Type B pancreatic cell (in vitro differentiated cells): ENCODE results near the gene CENPA. TPM values are rescaled to one million over a fixed set of nuclear protein-coding genes. Genes with fewer than 3 reads are reported as not detected.

Source experiments
- DNase-seq: peaks from one replicate; pipeline ENCODE4 v3.0.0; 2021; ENCODE audit warnings: mixed read lengths; ENCODE audit not compliant: unreplicated experiment; ENCODE audit errors: extremely low spot score
- H3K27ac Mint-ChIP-seq: 2 replicates; pipeline ENCODE4 v1.8.0; 2021; ENCODE audit warnings: mild to moderate bottlenecking, mixed read lengths
- H3K27me3 Mint-ChIP-seq: 2 replicates; pipeline ENCODE4 v1.8.0; 2021; ENCODE audit warnings: mixed read lengths
- H3K36me3 Mint-ChIP-seq: 2 replicates; pipeline ENCODE4 v1.8.0; 2021; ENCODE audit warnings: mixed read lengths
- H3K4me1 Mint-ChIP-seq: one replicate; pipeline ENCODE4 v1.8.0; 2021; ENCODE audit warnings: mixed read lengths; ENCODE audit not compliant: unreplicated experiment
- H3K4me3 Mint-ChIP-seq: 2 replicates; pipeline ENCODE4 v1.8.0; 2021; ENCODE audit warnings: mild to moderate bottlenecking, mixed read lengths
- H3K9me3 Mint-ChIP-seq: 2 replicates; pipeline ENCODE4 v1.8.0; 2021; ENCODE audit warnings: mixed read lengths
- total RNA-seq: library from RNA; stranded (reverse); gene quantifications from 2 replicates; pipeline ENCODE4 v1.2.1, GENCODE V29; 2021; ENCODE audit warnings: low replicate concordance
- TF ChIP-seq, protein P1 (sequence below): fragments of 200-600 bp; sonication (generic); conservative IDR thresholded peaks from 2 replicates; pipeline ENCODE4 v1.5.0; 2021; ENCODE audit warnings: antibody characterized with exemption, mild to moderate bottlenecking

The CENPA gene
- total RNA-seq, 1 donor from 2014 or later: 24.7 TPM

DNA sequence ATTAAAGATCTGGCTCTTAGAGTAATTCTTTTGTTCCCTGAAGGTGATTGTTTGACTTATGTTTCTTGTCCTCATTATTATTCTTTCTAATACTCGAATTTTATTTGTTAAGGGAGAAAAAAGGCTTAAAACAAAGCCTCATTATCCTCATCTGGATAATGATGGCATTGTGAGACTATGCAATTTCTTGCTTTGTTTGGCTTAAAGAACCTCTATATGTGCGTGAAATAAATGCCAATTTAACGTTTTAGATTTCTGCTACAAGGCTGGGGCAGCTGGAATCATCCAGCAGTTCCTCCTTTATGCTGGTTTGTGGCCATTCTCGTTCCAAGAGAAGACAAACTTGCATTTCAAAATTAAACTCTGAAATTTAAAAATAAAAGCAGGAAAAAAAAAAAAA lies 57.2 kb downstream of the CENPA start:
- TF ChIP-seq, protein P1, sequence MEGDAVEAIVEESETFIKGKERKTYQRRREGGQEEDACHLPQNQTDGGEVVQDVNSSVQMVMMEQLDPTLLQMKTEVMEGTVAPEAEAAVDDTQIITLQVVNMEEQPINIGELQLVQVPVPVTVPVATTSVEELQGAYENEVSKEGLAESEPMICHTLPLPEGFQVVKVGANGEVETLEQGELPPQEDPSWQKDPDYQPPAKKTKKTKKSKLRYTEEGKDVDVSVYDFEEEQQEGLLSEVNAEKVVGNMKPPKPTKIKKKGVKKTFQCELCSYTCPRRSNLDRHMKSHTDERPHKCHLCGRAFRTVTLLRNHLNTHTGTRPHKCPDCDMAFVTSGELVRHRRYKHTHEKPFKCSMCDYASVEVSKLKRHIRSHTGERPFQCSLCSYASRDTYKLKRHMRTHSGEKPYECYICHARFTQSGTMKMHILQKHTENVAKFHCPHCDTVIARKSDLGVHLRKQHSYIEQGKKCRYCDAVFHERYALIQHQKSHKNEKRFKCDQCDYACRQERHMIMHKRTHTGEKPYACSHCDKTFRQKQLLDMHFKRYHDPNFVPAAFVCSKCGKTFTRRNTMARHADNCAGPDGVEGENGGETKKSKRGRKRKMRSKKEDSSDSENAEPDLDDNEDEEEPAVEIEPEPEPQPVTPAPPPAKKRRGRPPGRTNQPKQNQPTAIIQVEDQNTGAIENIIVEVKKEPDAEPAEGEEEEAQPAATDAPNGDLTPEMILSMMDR: no peak
- H3K36me3 Mint-ChIP-seq: no peaks in the 10 kb centered on the region
- no peaks in the 10 kb centered on the region for H3K4me1 Mint-ChIP-seq
- no peaks in the 10 kb centered on the region for H3K9me3 Mint-ChIP-seq
- peaks cover 64% of the 10 kb centered on the region for H3K27me3 Mint-ChIP-seq
- no peak overlapping the region for H3K27ac Mint-ChIP-seq
- no peak overlapping the region for H3K4me3 Mint-ChIP-seq
- no peak for DNase-seq

Other genes with a start within 250 kb of the CENPA start
- gene CIB4, start 144.7 kb upstream of the CENPA start, total RNA-seq: not detected in 2 replicates
- 2.7 and 7.7 TPM in 2 replicates for gene KCNK3, start 93.3 kb upstream of the CENPA start, total RNA-seq
- gene SLC35F6, start 21.8 kb upstream of the CENPA start, total RNA-seq: 28.5 and 31.6 TPM in 2 replicates
- 8.5 and 51.1 TPM in 2 replicates for gene DPYSL5, start 62.1 kb downstream of the CENPA start, total RNA-seq
- gene MAPRE3, start 184.6 kb downstream of the CENPA start, total RNA-seq: 13.5 and 14.4 TPM in 2 replicates
- 83.9 and 96.1 TPM in 2 replicates for gene TMEM214, start 246.9 kb downstream of the CENPA start, total RNA-seq